Measurements from ENCODE around the gene AGA.

AGA gene

DNA sequence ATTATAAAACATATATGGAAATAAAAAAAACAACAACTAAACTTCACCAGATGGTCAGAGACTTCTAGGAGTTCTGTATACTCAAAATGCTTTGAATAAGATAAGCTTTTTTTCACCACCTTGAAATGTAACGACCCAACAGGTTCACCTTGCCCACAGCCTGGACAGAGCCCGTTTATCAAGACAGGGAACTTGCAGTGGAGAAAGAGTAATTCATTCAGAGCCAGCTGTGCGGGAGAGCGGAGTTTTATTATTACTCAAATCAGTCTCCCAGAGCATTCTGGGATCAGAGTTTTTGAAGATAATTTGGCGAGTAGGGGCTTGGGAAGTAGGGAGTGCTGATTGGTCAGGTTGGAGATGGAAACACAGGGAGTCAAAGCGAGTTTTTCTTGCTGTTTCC, 38.5 kb downstream of the AGA start:
- TF ChIP-seq, protein P1, sequence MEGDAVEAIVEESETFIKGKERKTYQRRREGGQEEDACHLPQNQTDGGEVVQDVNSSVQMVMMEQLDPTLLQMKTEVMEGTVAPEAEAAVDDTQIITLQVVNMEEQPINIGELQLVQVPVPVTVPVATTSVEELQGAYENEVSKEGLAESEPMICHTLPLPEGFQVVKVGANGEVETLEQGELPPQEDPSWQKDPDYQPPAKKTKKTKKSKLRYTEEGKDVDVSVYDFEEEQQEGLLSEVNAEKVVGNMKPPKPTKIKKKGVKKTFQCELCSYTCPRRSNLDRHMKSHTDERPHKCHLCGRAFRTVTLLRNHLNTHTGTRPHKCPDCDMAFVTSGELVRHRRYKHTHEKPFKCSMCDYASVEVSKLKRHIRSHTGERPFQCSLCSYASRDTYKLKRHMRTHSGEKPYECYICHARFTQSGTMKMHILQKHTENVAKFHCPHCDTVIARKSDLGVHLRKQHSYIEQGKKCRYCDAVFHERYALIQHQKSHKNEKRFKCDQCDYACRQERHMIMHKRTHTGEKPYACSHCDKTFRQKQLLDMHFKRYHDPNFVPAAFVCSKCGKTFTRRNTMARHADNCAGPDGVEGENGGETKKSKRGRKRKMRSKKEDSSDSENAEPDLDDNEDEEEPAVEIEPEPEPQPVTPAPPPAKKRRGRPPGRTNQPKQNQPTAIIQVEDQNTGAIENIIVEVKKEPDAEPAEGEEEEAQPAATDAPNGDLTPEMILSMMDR (conservative IDR thresholded peaks at IDR 0.05; ENCODE audit: low read depth, low read length), result no peak
- Histone ChIP-seq H3K27me3 (ENCODE audit: insufficient read depth, low read depth) (no peaks in the 10 kb centered on the region), H3K36me3 (ENCODE audit: insufficient read depth) (no peaks in the 10 kb centered on the region), H3K9ac (no peak overlapping the region), H3K27ac (no peak overlapping the region), H3K79me2 (ENCODE audit: insufficient read depth, low read depth) (no peaks in the 10 kb centered on the region), H4K20me1 (ENCODE audit: insufficient read depth) (no peaks in the 10 kb centered on the region), H3K4me2 (no peak overlapping the region), H3K4me3 (IDR thresholded peaks at IDR 0.05; ENCODE audit: insufficient read depth, low read depth, low read length) (no peak overlapping the region), H2AFZ (ENCODE audit: low read depth) (no peak overlapping the region), H3K4me1 (ENCODE audit: low read depth, poor library complexity, severe bottlenecking) (no peaks in the 10 kb centered on the region)

DNA sequence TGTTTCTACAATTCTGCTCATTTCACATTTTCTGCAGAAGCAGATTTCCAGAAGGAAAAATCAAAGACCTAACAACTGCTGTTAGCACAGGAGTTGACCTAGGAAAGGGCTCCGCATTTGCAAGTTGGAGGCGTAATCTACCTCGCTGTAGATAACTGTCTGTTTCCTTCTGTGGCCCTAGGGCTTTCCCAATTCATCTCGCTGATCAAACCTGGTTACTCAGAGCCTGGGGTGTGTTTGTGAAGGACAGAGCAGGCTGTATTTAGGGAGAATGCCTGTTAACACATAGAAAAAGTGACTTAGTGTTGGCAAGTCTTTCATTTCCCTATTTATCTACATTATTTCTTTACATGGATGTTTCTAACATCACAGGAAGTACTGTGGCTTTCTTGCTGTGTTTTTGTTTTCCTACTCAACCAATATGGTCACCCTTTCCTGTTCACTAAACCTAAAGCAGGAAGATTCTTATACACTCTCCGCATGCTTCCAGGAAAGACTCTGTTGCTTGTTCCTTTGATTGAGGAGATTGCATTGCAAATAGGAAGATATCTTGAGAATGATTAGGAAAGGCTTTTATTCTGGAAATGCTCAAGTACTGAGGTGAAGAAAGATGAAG, 40.5 kb downstream of the AGA start:
- H3K4me3 ChIP-seq (IDR thresholded peaks at IDR 0.05; ENCODE audit: insufficient read depth, low read depth, low read length), result no peak overlapping the region
- no peak overlapping the region for H2AFZ ChIP-seq (ENCODE audit: low read depth)
- no peaks in the 10 kb centered on the region for H3K36me3 ChIP-seq (ENCODE audit: insufficient read depth)
- TF ChIP-seq, protein P1 (conservative IDR thresholded peaks at IDR 0.05; ENCODE audit: low read depth, low read length), result no peak
- no peaks in the 10 kb centered on the region for H3K79me2 ChIP-seq (ENCODE audit: insufficient read depth, low read depth)
- H3K27ac ChIP-seq, result no peak overlapping the region
- no peak overlapping the region for H3K9ac ChIP-seq
- H3K4me1 ChIP-seq (ENCODE audit: low read depth, poor library complexity, severe bottlenecking), result no peaks in the 10 kb centered on the region
- H3K4me2 ChIP-seq, result no peak overlapping the region
- H3K27me3 ChIP-seq (ENCODE audit: insufficient read depth, low read depth), result no peaks in the 10 kb centered on the region
- no peaks in the 10 kb centered on the region for H4K20me1 ChIP-seq (ENCODE audit: insufficient read depth)

DNA sequence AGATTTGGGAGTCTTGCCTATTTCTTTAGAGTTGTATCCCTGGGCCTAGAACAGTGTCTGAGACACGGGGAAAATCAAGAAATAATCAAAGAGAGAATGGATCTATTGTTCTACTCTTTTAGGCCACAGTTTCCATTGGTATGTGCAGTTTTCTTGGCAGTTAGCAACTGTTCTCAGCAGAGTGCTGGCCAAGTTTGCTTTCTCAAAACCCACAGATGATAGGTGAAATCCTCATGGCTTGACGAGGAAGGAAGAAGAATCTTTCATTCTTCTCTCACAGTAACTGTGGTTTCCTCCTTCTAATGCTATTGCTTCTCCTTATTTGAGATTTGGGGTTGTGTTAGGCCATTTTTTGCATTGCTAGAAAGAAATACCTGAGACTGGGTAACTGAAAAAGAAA, 42.2 kb downstream of the AGA start:
- Histone ChIP-seq H3K4me2 (no peak overlapping the region), H3K9ac (no peak overlapping the region), H3K4me1 (ENCODE audit: low read depth, poor library complexity, severe bottlenecking) (no peaks in the 10 kb centered on the region), H3K27ac (no peak overlapping the region), H3K36me3 (ENCODE audit: insufficient read depth) (no peaks in the 10 kb centered on the region), H3K4me3 (IDR thresholded peaks at IDR 0.05; ENCODE audit: insufficient read depth, low read depth, low read length) (no peak overlapping the region), H3K79me2 (ENCODE audit: insufficient read depth, low read depth) (no peaks in the 10 kb centered on the region), H3K27me3 (ENCODE audit: insufficient read depth, low read depth) (no peaks in the 10 kb centered on the region), H4K20me1 (ENCODE audit: insufficient read depth) (no peaks in the 10 kb centered on the region), H2AFZ (ENCODE audit: low read depth) (no peak overlapping the region)
- TF ChIP-seq, protein P1 (conservative IDR thresholded peaks at IDR 0.05; ENCODE audit: low read depth, low read length), result no peak

DNA sequence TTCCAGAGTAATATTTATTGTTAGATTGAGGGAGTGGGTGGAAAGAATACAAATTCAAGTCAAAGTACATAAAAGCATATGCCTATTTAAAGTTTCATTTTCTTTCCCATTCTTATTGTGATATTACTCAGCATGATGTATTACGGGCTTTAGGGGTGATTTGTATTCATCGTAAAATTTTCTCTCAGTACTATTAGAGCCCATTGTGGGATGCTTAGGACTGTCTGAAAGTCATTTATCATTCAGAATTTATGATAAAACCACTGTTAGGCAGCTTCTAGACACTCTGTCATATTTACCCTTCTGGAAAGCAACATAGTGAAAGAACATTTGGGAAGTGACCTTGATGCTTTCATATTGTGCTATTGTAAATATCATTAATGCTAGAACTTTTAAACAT, 45.9 kb downstream of the AGA start:
- H3K4me2 ChIP-seq, result no peak overlapping the region
- no peak overlapping the region for H3K4me3 ChIP-seq (IDR thresholded peaks at IDR 0.05; ENCODE audit: insufficient read depth, low read depth, low read length)
- TF ChIP-seq, protein P1 (conservative IDR thresholded peaks at IDR 0.05; ENCODE audit: low read depth, low read length), result no peak
- H3K27me3 ChIP-seq (ENCODE audit: insufficient read depth, low read depth), result no peaks in the 10 kb centered on the region
- no peaks in the 10 kb centered on the region for H3K79me2 ChIP-seq (ENCODE audit: insufficient read depth, low read depth)
- no peaks in the 10 kb centered on the region for H4K20me1 ChIP-seq (ENCODE audit: insufficient read depth)
- H3K27ac ChIP-seq, result no peak overlapping the region
- H3K36me3 ChIP-seq (ENCODE audit: insufficient read depth), result no peaks in the 10 kb centered on the region
- H3K4me1 ChIP-seq (ENCODE audit: low read depth, poor library complexity, severe bottlenecking), result no peaks in the 10 kb centered on the region
- H3K9ac ChIP-seq, result no peak overlapping the region
- no peak overlapping the region for H2AFZ ChIP-seq (ENCODE audit: low read depth)

Measured in KMS-11 (cell line).